ENCODE data around the gene MRPL17.

GRCh38 chr11:6652182-6652581, 31.0 kb downstream of the MRPL17 start:
- TF ChIP-seq CTCF (IDR thresholded peaks at IDR 0.05) (no peak), POLR2A (IDR thresholded peaks at IDR 0.05) (no peak)
